Effector memory CD8-positive, alpha-beta T cell (primary cell): Measurements from ENCODE around the gene ZDHHC22.

ENCODE experiments used
- ATAC-seq: fragments of 150-1000 bp; cut with Tn5 transposase; replicated peaks from 2 replicates; pipeline ENCODE4 v1.10.0; 2021; ENCODE audit warnings: mild to moderate bottlenecking, moderate library complexity
- DNase-seq, 3 experiments: peaks; one replicate each; pipeline ENCODE4 v3.0.0; 2021
- H3K27ac Mint-ChIP-seq, 2 donors: one replicate each; pipeline ENCODE4 v1.8.0; 2022; ENCODE audit warnings: mild to moderate bottlenecking in 2 of 2, mixed read lengths in 2 of 2, moderate library complexity in 2 of 2
- H3K27me3 Mint-ChIP-seq, 2 donors: one replicate each; pipeline ENCODE4 v1.8.0; 2022; ENCODE audit warnings: mixed read lengths in 2 of 2
- H3K36me3 Mint-ChIP-seq: one replicate; pipeline ENCODE4 v1.8.0; 2022; ENCODE audit warnings: mild to moderate bottlenecking, moderate library complexity, mixed read lengths; ENCODE audit not compliant: insufficient read depth
- H3K4me1 Mint-ChIP-seq, 2 donors: one replicate each; pipeline ENCODE4 v1.8.0; 2022; ENCODE audit warnings: low read depth in 2 of 2, mixed read lengths in 2 of 2
- H3K4me3 Mint-ChIP-seq, 2 donors: one replicate each; pipeline ENCODE4 v1.8.0; 2022; ENCODE audit warnings: mild to moderate bottlenecking in 2 of 2, mixed read lengths in 2 of 2, moderate library complexity in 2 of 2
- H3K9me3 Mint-ChIP-seq, 2 donors: one replicate each; pipeline ENCODE4 v1.8.0; 2022; ENCODE audit warnings: mixed read lengths in 2 of 2

Gene ZDHHC22

GRCh38 chr14:77114609-77115008, 27.0 kb downstream of the ZDHHC22 start:
- peaks cover 20% of the 10 kb centered on the region for H3K36me3 Mint-ChIP-seq
- H3K27ac Mint-ChIP-seq, result no peak overlapping the region
- no peaks in the 10 kb centered on the region for H3K27me3 Mint-ChIP-seq
- no peaks in the 10 kb centered on the region for H3K9me3 Mint-ChIP-seq
- no peak overlapping the region for H3K4me3 Mint-ChIP-seq
- DNase-seq (no peak), ATAC-seq (no peak)
- no peaks in the 10 kb centered on the region for H3K4me1 Mint-ChIP-seq

- Mint-ChIP-seq H3K36me3 (peaks cover 24% of the 10 kb centered on the region), H3K9me3 (no peaks in the 10 kb centered on the region), H3K4me1 (no peaks in the 10 kb centered on the region), H3K4me3 (no peak overlapping the region), H3K27ac (no peak overlapping the region), H3K27me3 (no peaks in the 10 kb centered on the region)
- DNase-seq, result no peak
- ATAC-seq, result no peak
Observed at GRCh38 chr14:77113644-77114043, 27.9 kb downstream of the ZDHHC22 start.

- Mint-ChIP-seq H3K4me1 (no peaks in the 10 kb centered on the region), H3K4me3 (no peak overlapping the region), H3K27ac (peak overlapping the region in 1 of 2 donors; percentile 28), H3K9me3 (no peaks in the 10 kb centered on the region), H3K27me3 (no peaks in the 10 kb centered on the region), H3K36me3 (peaks cover 34% of the 10 kb centered on the region)
- DNase-seq, result no peak
- no peak for ATAC-seq
Observed at GRCh38 chr14:77111021-77111420, 30.6 kb downstream of the ZDHHC22 start.

GRCh38 chr14:77110286-77110685, 31.3 kb downstream of the ZDHHC22 start:
- peaks cover 33% of the 10 kb centered on the region for H3K36me3 Mint-ChIP-seq
- H3K4me3 Mint-ChIP-seq, result no peak overlapping the region
- DNase-seq (no peak), ATAC-seq (no peak)
- no peaks in the 10 kb centered on the region for H3K27me3 Mint-ChIP-seq
- H3K9me3 Mint-ChIP-seq, result no peaks in the 10 kb centered on the region
- no peak overlapping the region for H3K27ac Mint-ChIP-seq
- H3K4me1 Mint-ChIP-seq, result no peaks in the 10 kb centered on the region

GRCh38 chr14:77109656-77110055, 31.9 kb downstream of the ZDHHC22 start:
- Mint-ChIP-seq H3K36me3 (peaks cover 30% of the 10 kb centered on the region), H3K4me1 (peaks cover 0 to under 1% of the 10 kb centered on the region in 2 donors), H3K27me3 (no peaks in the 10 kb centered on the region), H3K4me3 (no peak overlapping the region), H3K27ac (no peak overlapping the region), H3K9me3 (no peaks in the 10 kb centered on the region)
- DNase-seq (no peak), ATAC-seq (no peak)

- ATAC-seq (no peak), DNase-seq (no peak)
- Mint-ChIP-seq H3K4me3 (no peak overlapping the region), H3K27ac (no peak overlapping the region), H3K4me1 (peaks cover 0 to 5% of the 10 kb centered on the region in 2 donors), H3K9me3 (no peaks in the 10 kb centered on the region), H3K27me3 (no peaks in the 10 kb centered on the region), H3K36me3 (peaks cover 27% of the 10 kb centered on the region)
Observed at GRCh38 chr14:77108753-77109152, 32.8 kb downstream of the ZDHHC22 start.

GRCh38 chr14:77107228-77107627, 34.4 kb downstream of the ZDHHC22 start:
- no peak overlapping the region for H3K4me3 Mint-ChIP-seq
- peaks cover 20% of the 10 kb centered on the region for H3K36me3 Mint-ChIP-seq
- ATAC-seq, result no peak

GRCh38 chr14:77106666-77107065, 34.9 kb downstream of the ZDHHC22 start:
- H3K27me3 Mint-ChIP-seq, result no peaks in the 10 kb centered on the region
- H3K36me3 Mint-ChIP-seq, result peaks cover 22% of the 10 kb centered on the region
- no peak overlapping the region for H3K4me3 Mint-ChIP-seq
- H3K4me1 Mint-ChIP-seq, result peaks cover 1 to 11% of the 10 kb centered on the region in 2 donors
- ATAC-seq, result no peak
- no peaks in the 10 kb centered on the region for H3K9me3 Mint-ChIP-seq
- no peak for DNase-seq
- H3K27ac Mint-ChIP-seq, result no peak overlapping the region

More at GRCh38 chr14:77107228-77107627, 34.4 kb downstream of the ZDHHC22 start:
- Mint-ChIP-seq H3K27me3 (no peaks in the 10 kb centered on the region), H3K27ac (no peak overlapping the region), H3K9me3 (no peaks in the 10 kb centered on the region), H3K4me1 (peaks cover 0 to 11% of the 10 kb centered on the region in 2 donors)
- no peak for DNase-seq

GRCh38 chr14:77105145-77105939, 36.2 kb downstream of the ZDHHC22 start:
- H3K27me3 Mint-ChIP-seq, result no peaks in the 10 kb centered on the region
- no peaks in the 10 kb centered on the region for H3K9me3 Mint-ChIP-seq
- no peak for ATAC-seq
- peaks cover 5 to 11% of the 10 kb centered on the region in 2 donors for H3K4me1 Mint-ChIP-seq
- H3K4me3 Mint-ChIP-seq, result no peak overlapping the region
- H3K27ac Mint-ChIP-seq, result no peak overlapping the region
- peaks cover 23% of the 10 kb centered on the region for H3K36me3 Mint-ChIP-seq
- DNase-seq, result no peak

- Mint-ChIP-seq H3K27me3 (no peaks in the 10 kb centered on the region), H3K4me3 (no peak overlapping the region), H3K4me1 (peaks cover 5 to 15% of the 10 kb centered on the region in 2 donors), H3K36me3 (peaks cover 21% of the 10 kb centered on the region), H3K9me3 (no peaks in the 10 kb centered on the region), H3K27ac (no peak overlapping the region)
- no peak for ATAC-seq
- no peak for DNase-seq
Observed at GRCh38 chr14:77104393-77104792, 37.2 kb downstream of the ZDHHC22 start.

- H3K27ac Mint-ChIP-seq, result no peak overlapping the region
- H3K4me3 Mint-ChIP-seq, result no peak overlapping the region
- ATAC-seq, result no peak
- DNase-seq, result no peak
- H3K27me3 Mint-ChIP-seq, result no peaks in the 10 kb centered on the region
- H3K9me3 Mint-ChIP-seq, result no peaks in the 10 kb centered on the region
- peaks cover 19% of the 10 kb centered on the region for H3K36me3 Mint-ChIP-seq
- H3K4me1 Mint-ChIP-seq, result peaks cover 8 to 18% of the 10 kb centered on the region in 2 donors
Observed at GRCh38 chr14:77103951-77104350, 37.6 kb downstream of the ZDHHC22 start.

GRCh38 chr14:77103475-77103874, 38.1 kb downstream of the ZDHHC22 start:
- Mint-ChIP-seq H3K27ac (no peak overlapping the region), H3K9me3 (no peaks in the 10 kb centered on the region), H3K27me3 (no peaks in the 10 kb centered on the region), H3K4me1 (peaks cover 12 to 22% of the 10 kb centered on the region in 2 donors), H3K4me3 (no peak overlapping the region), H3K36me3 (peaks cover 21% of the 10 kb centered on the region)
- DNase-seq (no peak), ATAC-seq (no peak)

- Mint-ChIP-seq H3K27me3 (no peaks in the 10 kb centered on the region), H3K4me3 (no peak overlapping the region), H3K36me3 (peaks cover 28% of the 10 kb centered on the region), H3K4me1 (peaks cover 22 to 35% of the 10 kb centered on the region in 2 donors), H3K27ac (no peak overlapping the region), H3K9me3 (no peaks in the 10 kb centered on the region)
- DNase-seq, result no peak
- no peak for ATAC-seq
Observed at GRCh38 chr14:77102154-77102553, 39.4 kb downstream of the ZDHHC22 start.

GRCh38 chr14:77100961-77101360, 40.6 kb downstream of the ZDHHC22 start:
- H3K27ac Mint-ChIP-seq, result peak overlapping the region in 1 of 2 donors; percentile 69
- ATAC-seq (no peak), DNase-seq (no peak)
- no peaks in the 10 kb centered on the region for H3K9me3 Mint-ChIP-seq
- H3K4me1 Mint-ChIP-seq, result peaks cover 25 to 40% of the 10 kb centered on the region in 2 donors
- H3K4me3 Mint-ChIP-seq, result no peak overlapping the region
- H3K36me3 Mint-ChIP-seq, result peaks cover 19% of the 10 kb centered on the region
- H3K27me3 Mint-ChIP-seq, result no peaks in the 10 kb centered on the region
